ENCODE measurements around the gene HTRA2.
"Not testable (repeated sequence)": the region's sequence is repeated elsewhere in the genome, so short reads cannot be mapped to it uniquely, and the experiment has no call there.

The HTRA2 gene

GRCh38 chr2:74548285-74548899, 18.7 kb downstream of the HTRA2 start:
- no peak for DNase-seq

GRCh38 chr2:74548900-74549826, 19.4 kb downstream of the HTRA2 start:
- DNase-seq = no peak

GRCh38 chr2:74550231-74550630, 20.5 kb downstream of the HTRA2 start:
- no peak for DNase-seq

- no peak for DNase-seq
These were observed 21.8 kb downstream of the HTRA2 start for GRCh38 chr2:74551530-74551929.

GRCh38 chr2:74551942-74552913, 22.5 kb downstream of the HTRA2 start:
- DNase-seq = no peak

GRCh38 chr2:74552914-74553811, 23.4 kb downstream of the HTRA2 start:
- no peak for DNase-seq

- DNase-seq = peak; percentile 80
These were observed 24.4 kb downstream of the HTRA2 start, which contains the start of the genes DOK1 and LOXL3 for GRCh38 chr2:74553892-74554819. Gene DOK1 (plus strand): TSS chr2:74554720. CDS start chr2:74554755, 35 bp downstream. Gene LOXL3 (minus strand): TSS chr2:74553942. CDS start chr2:74552634, 1,308 bp downstream.

GRCh38 chr2:74554820-74555531, 25.2 kb downstream of the HTRA2 start:
- DNase-seq = peak; percentile 34

GRCh38 chr2:74555610-74556103, 25.9 kb downstream of the HTRA2 start:
- DNase-seq = no peak

GRCh38 chr2:74556159-74556558, 26.4 kb downstream of the HTRA2 start:
- DNase-seq = no peak

- DNase-seq = no peak
These were observed 27.2 kb downstream of the HTRA2 start for GRCh38 chr2:74556831-74557370.

GRCh38 chr2:74558284-74559230, 28.8 kb downstream of the HTRA2 start:
- DNase-seq = no peak

- no peak for DNase-seq
These were observed 30.2 kb downstream of the HTRA2 start for GRCh38 chr2:74559912-74560311.

- DNase-seq = no peak
These were observed 30.9 kb downstream of the HTRA2 start for GRCh38 chr2:74560591-74560990.

- not testable (repeated sequence) for DNase-seq
These were observed 31.3 kb downstream of the HTRA2 start for GRCh38 chr2:74561022-74561421.

GRCh38 chr2:74562126-74562775, 32.5 kb downstream of the HTRA2 start:
- no peak for DNase-seq

- DNase-seq = no peak
These were observed 34.5 kb downstream of the HTRA2 start for GRCh38 chr2:74564222-74564621.

Data from activated T-cell treated with anti-CD3 and anti-CD28 coated beads for 4 hours (primary cell).